Choroid plexus epithelial cell (primary cell): ENCODE data around the gene SH3TC1.

Experiments used
- DNase-seq: peaks from one replicate; pipeline ENCODE4 v3.0.0-alpha.2; 2010; ENCODE audit warnings: low read depth
- H3K4me3 ChIP-seq: 2 replicates; pipeline ENCODE4 v1.5.1; 2011; ENCODE audit warnings: low read depth, mild to moderate bottlenecking, control low read depth, low read length, moderate library complexity
- TF ChIP-seq, protein P1 (sequence below): conservative IDR thresholded peaks from 2 replicates; pipeline ENCODE4 v1.5.1; 2011; ENCODE audit warnings: low read depth, mild to moderate bottlenecking, control low read depth, inconsistent platforms, low read length, moderate library complexity

SH3TC1 gene

DNA sequence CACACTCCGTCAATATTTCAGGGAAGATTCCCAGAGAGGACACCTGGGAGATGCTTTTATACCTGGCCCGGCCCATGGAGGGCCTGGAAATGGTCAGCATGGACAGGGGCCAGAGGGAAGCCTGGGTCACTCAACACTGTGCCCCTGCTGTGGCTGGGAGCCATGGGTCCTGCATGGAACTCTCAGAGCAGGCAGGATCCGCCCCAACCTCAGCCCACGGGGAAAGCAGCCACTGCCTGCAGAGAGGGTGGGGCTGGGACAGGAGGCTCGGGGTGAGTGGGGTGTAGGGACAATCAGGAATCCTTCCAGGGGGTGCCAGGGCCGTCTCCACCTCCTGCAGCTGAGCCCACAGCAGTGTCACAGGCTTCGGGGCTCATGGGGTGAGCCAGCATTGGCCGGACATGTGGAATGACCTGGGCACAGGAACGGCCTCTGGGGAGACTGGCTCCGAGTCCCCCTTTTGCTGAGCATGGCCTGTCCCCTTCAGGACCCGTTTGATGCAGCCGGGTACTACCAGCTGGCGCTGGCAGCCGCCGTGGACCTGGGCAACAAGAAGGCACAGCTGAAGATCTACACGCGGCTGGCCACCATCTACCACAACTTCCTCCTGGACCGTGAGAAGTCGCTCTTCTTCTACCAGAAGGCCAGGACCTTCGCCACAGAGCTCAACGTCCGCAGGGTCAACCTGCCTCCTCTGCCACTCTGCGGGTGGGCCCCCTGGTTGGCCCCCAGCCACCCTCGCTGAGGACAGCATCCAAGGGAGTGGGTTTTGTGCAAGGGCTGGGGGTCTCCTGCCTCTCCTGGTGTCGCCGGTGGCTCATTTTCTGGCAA, 41.3 kb downstream of the SH3TC1 start:
- DNase-seq = no peak
- TF ChIP-seq, protein P1, sequence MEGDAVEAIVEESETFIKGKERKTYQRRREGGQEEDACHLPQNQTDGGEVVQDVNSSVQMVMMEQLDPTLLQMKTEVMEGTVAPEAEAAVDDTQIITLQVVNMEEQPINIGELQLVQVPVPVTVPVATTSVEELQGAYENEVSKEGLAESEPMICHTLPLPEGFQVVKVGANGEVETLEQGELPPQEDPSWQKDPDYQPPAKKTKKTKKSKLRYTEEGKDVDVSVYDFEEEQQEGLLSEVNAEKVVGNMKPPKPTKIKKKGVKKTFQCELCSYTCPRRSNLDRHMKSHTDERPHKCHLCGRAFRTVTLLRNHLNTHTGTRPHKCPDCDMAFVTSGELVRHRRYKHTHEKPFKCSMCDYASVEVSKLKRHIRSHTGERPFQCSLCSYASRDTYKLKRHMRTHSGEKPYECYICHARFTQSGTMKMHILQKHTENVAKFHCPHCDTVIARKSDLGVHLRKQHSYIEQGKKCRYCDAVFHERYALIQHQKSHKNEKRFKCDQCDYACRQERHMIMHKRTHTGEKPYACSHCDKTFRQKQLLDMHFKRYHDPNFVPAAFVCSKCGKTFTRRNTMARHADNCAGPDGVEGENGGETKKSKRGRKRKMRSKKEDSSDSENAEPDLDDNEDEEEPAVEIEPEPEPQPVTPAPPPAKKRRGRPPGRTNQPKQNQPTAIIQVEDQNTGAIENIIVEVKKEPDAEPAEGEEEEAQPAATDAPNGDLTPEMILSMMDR = no peak
- no peak overlapping the region for H3K4me3 ChIP-seq

DNA sequence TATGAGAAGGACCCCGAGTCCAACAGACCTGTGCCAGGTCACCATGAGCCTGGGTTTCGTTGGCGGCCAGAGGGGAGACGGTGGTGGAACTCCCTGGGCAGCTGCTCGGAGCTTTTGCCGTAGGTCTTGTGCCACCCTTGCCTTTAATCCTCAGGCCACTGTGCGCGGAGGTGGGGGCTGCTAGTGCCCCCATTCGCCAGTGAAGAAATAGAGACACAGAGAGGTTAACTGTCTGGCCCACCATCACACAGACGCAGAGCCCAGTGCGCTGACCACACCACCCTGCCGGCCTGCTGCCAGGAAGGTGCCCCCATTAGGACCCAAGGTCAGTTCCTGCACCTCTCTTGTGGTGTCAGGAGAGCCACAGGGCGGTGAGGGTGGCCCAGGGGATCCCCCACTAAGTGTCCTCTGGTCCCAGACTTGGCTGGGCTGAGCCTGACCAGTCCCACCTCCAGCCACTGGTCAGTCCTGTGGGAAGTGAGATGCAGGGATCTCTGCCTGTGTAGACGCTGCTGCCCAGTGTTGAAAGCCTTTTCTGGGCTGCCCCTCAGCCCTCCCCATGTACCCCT, 42.2 kb downstream of the SH3TC1 start:
- TF ChIP-seq, protein P1 = no peak
- H3K4me3 ChIP-seq = no peak overlapping the region
- no peak for DNase-seq

DNA sequence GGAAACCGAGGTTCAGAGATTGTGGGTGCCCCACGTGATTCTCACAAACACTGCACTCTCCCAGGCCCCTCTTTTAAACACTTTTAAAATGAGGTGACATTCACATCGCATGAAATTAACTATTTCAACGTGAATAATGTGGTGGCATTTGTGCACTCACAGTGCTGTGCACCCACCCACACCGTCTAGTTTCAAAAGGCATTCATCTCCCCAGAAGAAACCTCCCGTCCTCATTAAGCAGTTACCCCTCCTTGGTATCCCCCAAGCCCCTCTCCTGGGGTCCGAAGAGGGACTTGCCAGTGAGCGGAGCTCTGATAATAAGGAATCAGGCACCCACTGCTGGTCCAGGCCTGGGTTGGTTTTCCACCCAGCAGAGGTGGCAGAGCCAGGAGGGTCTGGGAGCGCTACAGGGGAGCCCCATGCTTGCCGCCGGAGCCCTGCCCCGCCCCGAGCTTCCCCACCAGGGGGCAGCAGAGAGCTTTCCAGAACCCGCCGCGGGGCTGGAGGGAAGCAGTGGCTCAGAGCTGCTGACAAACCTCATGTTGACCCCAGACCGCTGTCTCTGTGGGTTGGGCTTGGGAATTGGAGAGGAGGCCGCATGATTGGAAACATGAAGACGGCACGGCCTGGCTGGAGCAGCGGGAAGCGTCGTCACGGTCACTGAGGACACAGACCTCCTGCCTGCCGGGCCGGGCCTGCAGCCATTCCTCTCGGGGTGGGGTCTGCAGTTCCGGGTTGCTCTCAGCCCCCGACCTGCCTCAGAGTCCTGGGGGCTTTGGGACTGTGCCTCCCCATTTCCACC, 43.0 kb downstream of the SH3TC1 start:
- H3K4me3 ChIP-seq = no peak overlapping the region
- DNase-seq = peak; percentile 98
- TF ChIP-seq, protein P1 = peak; percentile 97

DNA sequence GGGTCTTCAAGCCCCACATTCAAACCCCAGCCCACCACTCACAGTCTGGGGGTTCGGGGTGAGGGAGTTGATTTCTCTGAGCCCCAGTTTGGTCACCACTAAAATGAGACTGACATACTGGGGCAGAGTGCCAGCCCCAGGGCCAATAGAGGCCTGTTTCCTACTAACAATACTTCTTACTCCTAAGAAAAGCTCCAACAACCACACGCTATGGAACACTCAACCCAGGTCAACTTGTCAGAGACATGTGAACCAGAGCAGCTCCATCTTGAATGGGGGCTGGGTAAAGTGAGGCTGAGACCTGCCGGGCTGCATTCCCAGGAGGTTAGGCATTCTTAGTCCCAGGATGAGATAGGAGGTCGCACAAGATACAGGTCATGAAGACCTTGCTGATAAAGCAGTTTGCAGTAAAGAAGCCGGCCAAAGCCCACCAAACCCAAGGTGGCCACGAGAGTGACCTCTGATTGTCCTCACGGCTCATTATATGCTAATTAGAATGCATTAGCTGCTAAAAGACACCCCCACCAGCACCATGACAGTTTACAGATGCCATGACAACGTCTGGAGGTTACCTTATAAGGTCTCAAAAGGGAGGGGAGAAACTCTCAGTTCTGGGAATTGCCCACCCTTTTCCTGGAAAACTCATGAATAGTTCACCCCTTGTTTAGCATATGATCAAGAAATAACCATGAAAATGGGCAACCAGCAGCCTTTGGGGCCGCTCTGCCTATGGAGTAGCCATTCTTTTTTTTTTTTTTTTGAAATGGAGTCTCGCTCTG, 43.9 kb downstream of the SH3TC1 start:
- peak; percentile 26 for DNase-seq
- no peak overlapping the region for H3K4me3 ChIP-seq
- TF ChIP-seq, protein P1 = no peak

DNA sequence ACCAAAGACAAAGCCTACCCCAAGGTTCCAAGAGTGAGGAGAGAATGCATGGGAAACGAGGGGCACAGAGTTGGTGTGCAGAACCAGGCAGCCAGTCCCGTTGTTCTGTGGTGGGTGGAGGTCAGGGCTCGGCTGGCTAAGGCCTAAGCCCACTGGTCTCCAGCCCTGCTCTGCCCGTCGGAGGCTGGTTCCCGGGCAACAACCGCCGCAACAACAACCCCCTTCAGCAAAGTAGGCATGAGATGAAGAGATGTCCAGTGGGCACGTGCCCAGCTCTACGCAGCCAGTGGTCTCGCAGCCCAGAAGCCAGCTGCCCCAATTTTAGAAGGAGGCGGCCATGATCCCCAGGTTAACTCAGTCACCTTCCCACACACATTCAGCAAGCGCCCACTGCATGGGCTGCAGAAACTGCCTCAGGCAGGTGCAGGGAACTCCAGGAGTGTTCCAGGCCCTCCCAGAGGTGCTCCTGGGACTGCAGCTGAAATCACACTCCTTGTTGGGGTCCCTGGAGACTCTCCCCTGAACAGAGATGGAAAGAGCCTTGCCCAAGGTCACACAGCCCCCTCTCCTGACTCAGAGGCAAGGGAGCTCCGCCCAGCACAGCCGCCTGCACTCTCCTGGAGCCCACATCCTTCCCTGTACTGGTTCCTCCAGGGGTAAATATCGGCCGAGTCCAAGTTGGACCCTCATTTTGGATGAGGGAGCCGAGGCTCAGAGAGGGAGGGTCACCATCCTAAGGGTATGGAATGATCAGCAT, 45.1 kb downstream of the SH3TC1 start:
- DNase-seq = no peak

More for the DNA sequence above, 45.1 kb downstream of the SH3TC1 start:
- H3K4me3 ChIP-seq = no peak overlapping the region
- TF ChIP-seq, protein P1 = no peak
